ENCODE results near the gene EPHX1.

The EPHX1 gene

DNA sequence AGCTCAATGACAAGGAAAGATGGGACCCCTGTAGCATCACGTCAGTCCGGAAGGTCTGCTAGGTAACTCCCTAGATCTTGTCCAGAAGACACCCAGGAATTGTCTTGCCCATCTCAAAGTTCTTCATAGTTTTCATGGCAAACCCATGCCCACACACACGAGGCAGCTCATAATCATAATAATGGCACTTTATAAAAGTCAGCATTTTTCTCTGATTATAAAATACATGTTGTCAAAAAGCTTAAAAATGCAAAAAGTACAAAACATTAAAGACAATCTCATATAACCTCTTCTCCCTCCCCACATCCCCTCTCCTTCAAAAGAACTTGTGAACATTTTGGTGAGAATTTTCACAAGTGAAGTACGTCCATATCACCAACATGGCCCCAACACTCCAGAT lies 30.8 kb downstream of the EPHX1 start:
- no peaks in the 10 kb centered on the region for H3K4me1 ChIP-seq (ENCODE audit: insufficient read depth, low read length, poor library complexity, severe bottlenecking)
- no peaks in the 10 kb centered on the region for H3K27me3 ChIP-seq (ENCODE audit: insufficient read depth, low read length, poor library complexity, severe bottlenecking)
- H3K9ac ChIP-seq (ENCODE audit: low read depth, low read length, poor library complexity, severe bottlenecking), result no peak overlapping the region
- H3K9me3 ChIP-seq (ENCODE audit: insufficient read depth, low read depth, low read length), result no peaks in the 10 kb centered on the region
- H3F3A ChIP-seq (ENCODE audit: low read depth), result no peaks in the 10 kb centered on the region
- H3K9me2 ChIP-seq (replicated peaks; ENCODE audit: low read depth, low read length), result no peaks in the 10 kb centered on the region
- no peak overlapping the region for H3K4me2 ChIP-seq (ENCODE audit: low read depth, low read length, poor library complexity, severe bottlenecking)
- H3K36me3 ChIP-seq (ENCODE audit: insufficient read depth, low read length), result no peaks in the 10 kb centered on the region
- H3K79me2 ChIP-seq (ENCODE audit: insufficient read depth, low read length), result no peaks in the 10 kb centered on the region
- no peak overlapping the region for H2AFZ ChIP-seq (ENCODE audit: low read length)
- TF ChIP-seq, protein P1, sequence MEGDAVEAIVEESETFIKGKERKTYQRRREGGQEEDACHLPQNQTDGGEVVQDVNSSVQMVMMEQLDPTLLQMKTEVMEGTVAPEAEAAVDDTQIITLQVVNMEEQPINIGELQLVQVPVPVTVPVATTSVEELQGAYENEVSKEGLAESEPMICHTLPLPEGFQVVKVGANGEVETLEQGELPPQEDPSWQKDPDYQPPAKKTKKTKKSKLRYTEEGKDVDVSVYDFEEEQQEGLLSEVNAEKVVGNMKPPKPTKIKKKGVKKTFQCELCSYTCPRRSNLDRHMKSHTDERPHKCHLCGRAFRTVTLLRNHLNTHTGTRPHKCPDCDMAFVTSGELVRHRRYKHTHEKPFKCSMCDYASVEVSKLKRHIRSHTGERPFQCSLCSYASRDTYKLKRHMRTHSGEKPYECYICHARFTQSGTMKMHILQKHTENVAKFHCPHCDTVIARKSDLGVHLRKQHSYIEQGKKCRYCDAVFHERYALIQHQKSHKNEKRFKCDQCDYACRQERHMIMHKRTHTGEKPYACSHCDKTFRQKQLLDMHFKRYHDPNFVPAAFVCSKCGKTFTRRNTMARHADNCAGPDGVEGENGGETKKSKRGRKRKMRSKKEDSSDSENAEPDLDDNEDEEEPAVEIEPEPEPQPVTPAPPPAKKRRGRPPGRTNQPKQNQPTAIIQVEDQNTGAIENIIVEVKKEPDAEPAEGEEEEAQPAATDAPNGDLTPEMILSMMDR (conservative IDR thresholded peaks at IDR 0.05; ENCODE audit: low read length), result no peak
- no peak for TF ChIP-seq EZH2phosphoT487 (IDR thresholded peaks at IDR 0.05; ENCODE audit: borderline replicate concordance)
- H3K4me3 ChIP-seq (ENCODE audit: low read length, poor library complexity, severe bottlenecking), result no peak overlapping the region
- no peaks in the 10 kb centered on the region for H4K20me1 ChIP-seq (ENCODE audit: insufficient read depth, low read length, poor library complexity, severe bottlenecking)

- H4K20me1 ChIP-seq (ENCODE audit: insufficient read depth, low read length, poor library complexity, severe bottlenecking), result no peaks in the 10 kb centered on the region
- no peaks in the 10 kb centered on the region for H3K27me3 ChIP-seq (ENCODE audit: insufficient read depth, low read length, poor library complexity, severe bottlenecking)
- H3K9me2 ChIP-seq (replicated peaks; ENCODE audit: low read depth, low read length), result no peaks in the 10 kb centered on the region
- no peaks in the 10 kb centered on the region for H3K4me1 ChIP-seq (ENCODE audit: insufficient read depth, low read length, poor library complexity, severe bottlenecking)
- TF ChIP-seq, protein P1 (conservative IDR thresholded peaks at IDR 0.05; ENCODE audit: low read length), result no peak
- TF ChIP-seq EZH2phosphoT487 (IDR thresholded peaks at IDR 0.05; ENCODE audit: borderline replicate concordance), result no peak
- no peak overlapping the region for H2AFZ ChIP-seq (ENCODE audit: low read length)
- H3K36me3 ChIP-seq (ENCODE audit: insufficient read depth, low read length), result peaks cover 12% of the 10 kb centered on the region; the same call in 1 of the 2 replicates
- no peak overlapping the region for H3K4me2 ChIP-seq (ENCODE audit: low read depth, low read length, poor library complexity, severe bottlenecking)
- no peaks in the 10 kb centered on the region for H3F3A ChIP-seq (ENCODE audit: low read depth)
- no peak overlapping the region for H3K4me3 ChIP-seq (ENCODE audit: low read length, poor library complexity, severe bottlenecking)
- no peaks in the 10 kb centered on the region for H3K9me3 ChIP-seq (ENCODE audit: insufficient read depth, low read depth, low read length)
- H3K9ac ChIP-seq (ENCODE audit: low read depth, low read length, poor library complexity, severe bottlenecking), result no peak overlapping the region
- H3K79me2 ChIP-seq (ENCODE audit: insufficient read depth, low read length), result no peaks in the 10 kb centered on the region
These were observed 32.1 kb downstream of the EPHX1 start for GRCh38 chr1:225842074-225842473.

DNA sequence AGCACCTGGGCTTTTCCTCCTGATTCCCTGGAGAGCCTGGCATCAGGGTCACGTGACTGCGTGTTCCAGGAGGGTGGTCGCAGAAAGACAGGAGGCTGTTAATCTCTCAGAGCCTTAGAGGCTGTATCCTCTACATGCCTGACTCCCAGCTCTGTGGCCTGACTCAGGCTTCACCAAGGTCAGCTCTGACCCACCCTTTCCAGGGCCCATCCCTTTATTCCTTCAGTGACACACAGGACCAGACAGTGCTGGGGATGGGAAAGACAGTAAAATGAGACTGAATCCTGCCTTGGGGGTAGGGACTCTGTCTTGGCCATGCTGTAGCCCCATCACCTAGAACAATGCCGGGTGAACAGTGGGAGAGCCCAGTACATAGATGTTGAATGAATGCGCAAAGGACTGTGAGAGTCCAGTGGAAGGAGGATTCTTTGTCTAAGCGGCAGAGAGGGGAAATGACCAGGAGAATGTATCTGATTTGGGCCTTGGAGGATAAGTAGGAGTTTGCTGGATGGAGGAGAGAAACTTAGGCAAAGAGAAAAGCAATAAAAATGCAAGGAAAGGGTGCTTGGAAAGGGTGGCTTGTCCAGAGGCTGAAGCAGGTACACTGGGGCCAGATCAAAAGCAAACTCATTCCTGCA lies 33.0 kb downstream of the EPHX1 start:
- Histone ChIP-seq H3K4me2 (ENCODE audit: low read depth, low read length, poor library complexity, severe bottlenecking) (no peak overlapping the region), H3K9me3 (ENCODE audit: insufficient read depth, low read depth, low read length) (no peaks in the 10 kb centered on the region), H4K20me1 (ENCODE audit: insufficient read depth, low read length, poor library complexity, severe bottlenecking) (no peaks in the 10 kb centered on the region), H2AFZ (ENCODE audit: low read length) (no peak overlapping the region), H3K27me3 (ENCODE audit: insufficient read depth, low read length, poor library complexity, severe bottlenecking) (no peaks in the 10 kb centered on the region), H3F3A (ENCODE audit: low read depth) (no peaks in the 10 kb centered on the region), H3K9ac (ENCODE audit: low read depth, low read length, poor library complexity, severe bottlenecking) (no peak overlapping the region), H3K36me3 (ENCODE audit: insufficient read depth, low read length) (peaks cover 13% of the 10 kb centered on the region; the same call in 1 of the 2 replicates), H3K4me1 (ENCODE audit: insufficient read depth, low read length, poor library complexity, severe bottlenecking) (no peaks in the 10 kb centered on the region), H3K4me3 (ENCODE audit: low read length, poor library complexity, severe bottlenecking) (no peak overlapping the region), H3K79me2 (ENCODE audit: insufficient read depth, low read length) (no peaks in the 10 kb centered on the region), H3K9me2 (replicated peaks; ENCODE audit: low read depth, low read length) (no peaks in the 10 kb centered on the region)
- TF ChIP-seq, protein P1 (conservative IDR thresholded peaks at IDR 0.05; ENCODE audit: low read length), result no peak
- TF ChIP-seq EZH2phosphoT487 (IDR thresholded peaks at IDR 0.05; ENCODE audit: borderline replicate concordance), result no peak
